ENCODE results near the gene HES5. TPM values are rescaled to one million over a fixed set of nuclear protein-coding genes. Genes with fewer than 3 reads are reported as not detected.

Gene HES5
- total and polyA plus RNA-seq, 8 donors = 0.07 to 0.25 (median 0.15) TPM; not detected in 4

DNA sequence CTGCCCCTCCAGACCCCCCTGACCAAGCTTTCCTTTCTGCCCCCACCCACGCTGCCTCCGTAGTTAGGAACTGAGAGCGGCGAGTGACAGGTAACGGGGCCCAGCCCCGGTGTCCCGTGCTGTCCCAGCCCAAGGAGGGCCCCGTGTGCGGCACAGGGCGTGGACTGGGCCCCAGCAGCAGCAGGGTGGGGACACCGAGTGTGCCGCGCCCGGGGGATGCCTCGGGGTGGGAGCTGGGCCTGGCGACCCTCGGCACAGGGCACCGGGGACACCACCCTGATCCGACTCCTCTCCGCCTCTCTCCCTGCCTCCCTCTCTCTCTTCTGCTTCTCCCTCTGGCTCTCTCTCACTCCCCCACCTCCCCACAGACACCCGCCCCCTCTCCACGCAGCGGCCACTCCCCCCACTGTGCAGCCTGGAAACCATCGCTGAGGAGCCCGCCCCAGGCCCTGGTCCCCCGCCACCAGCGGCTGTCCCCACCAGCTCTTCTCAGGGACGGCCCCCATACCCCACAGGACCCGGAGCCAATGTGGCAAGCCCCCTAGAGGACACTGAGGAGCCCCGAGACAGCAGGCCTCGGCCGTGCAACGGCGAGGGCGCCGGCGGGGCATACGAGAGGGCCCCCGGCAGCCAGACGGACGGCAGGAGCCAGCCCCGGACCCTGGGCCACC lies 26.4 kb downstream of the HES5 start:
- H3K4me3 ChIP-seq = no peak overlapping the region
- peaks cover 0 to 3% (median under 1%) of the 10 kb centered on the region in 3 donors for H3K36me3 ChIP-seq
- FAIRE-seq (no peak), DNase-seq (no peak), ATAC-seq (no peak)
- intact Hi-C loops (cut with DNase I) = no loop called here
- H3K9me3 ChIP-seq = no peaks in the 10 kb centered on the region
- H3K4me1 ChIP-seq = no peaks in the 10 kb centered on the region
- no peak overlapping the region for H3K27ac ChIP-seq
- WGBS, 2 donors = 27 to 32% methylated on average over 35 to 42 of the region's 42 CpGs
- H3K27me3 ChIP-seq = peaks cover 0 to 7% (median 0%) of the 10 kb centered on the region in 4 donors
- TF ChIP-seq, protein P1, sequence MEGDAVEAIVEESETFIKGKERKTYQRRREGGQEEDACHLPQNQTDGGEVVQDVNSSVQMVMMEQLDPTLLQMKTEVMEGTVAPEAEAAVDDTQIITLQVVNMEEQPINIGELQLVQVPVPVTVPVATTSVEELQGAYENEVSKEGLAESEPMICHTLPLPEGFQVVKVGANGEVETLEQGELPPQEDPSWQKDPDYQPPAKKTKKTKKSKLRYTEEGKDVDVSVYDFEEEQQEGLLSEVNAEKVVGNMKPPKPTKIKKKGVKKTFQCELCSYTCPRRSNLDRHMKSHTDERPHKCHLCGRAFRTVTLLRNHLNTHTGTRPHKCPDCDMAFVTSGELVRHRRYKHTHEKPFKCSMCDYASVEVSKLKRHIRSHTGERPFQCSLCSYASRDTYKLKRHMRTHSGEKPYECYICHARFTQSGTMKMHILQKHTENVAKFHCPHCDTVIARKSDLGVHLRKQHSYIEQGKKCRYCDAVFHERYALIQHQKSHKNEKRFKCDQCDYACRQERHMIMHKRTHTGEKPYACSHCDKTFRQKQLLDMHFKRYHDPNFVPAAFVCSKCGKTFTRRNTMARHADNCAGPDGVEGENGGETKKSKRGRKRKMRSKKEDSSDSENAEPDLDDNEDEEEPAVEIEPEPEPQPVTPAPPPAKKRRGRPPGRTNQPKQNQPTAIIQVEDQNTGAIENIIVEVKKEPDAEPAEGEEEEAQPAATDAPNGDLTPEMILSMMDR (IDR thresholded peaks at IDR 0.05) = no peak

GRCh38 chr1:2502661-2503553 lies 27.2 kb downstream of the HES5 start:
- no peak for FAIRE-seq
- DNase-seq = no peak
- H3K27ac ChIP-seq = no peak overlapping the region

GRCh38 chr1:2502210-2502609 lies 27.9 kb downstream of the HES5 start:
- intact Hi-C loops (cut with DNase I) = no loop called here
- H3K4me1 ChIP-seq = no peaks in the 10 kb centered on the region
- no peak overlapping the region for H3K4me3 ChIP-seq
- no peak for ATAC-seq
- WGBS, 2 donors = 70 to 71% methylated on average over 24 to 34 of the region's 34 CpGs
- H3K9me3 ChIP-seq = no peaks in the 10 kb centered on the region
- H3K36me3 ChIP-seq = no peaks in the 10 kb centered on the region
- H3K27me3 ChIP-seq = peaks cover 0 to 7% (median 0%) of the 10 kb centered on the region in 4 donors
- DNase-seq = no peak
- FAIRE-seq = no peak
- H3K27ac ChIP-seq = no peak overlapping the region
- TF ChIP-seq, protein P1 (IDR thresholded peaks at IDR 0.05) = no peak

More at GRCh38 chr1:2502661-2503553, 27.2 kb downstream of the HES5 start:
- ATAC-seq = no peak
- Histone ChIP-seq H3K27me3 (peaks cover 0 to 7% (median 0%) of the 10 kb centered on the region in 4 donors), H3K9me3 (no peaks in the 10 kb centered on the region), H3K4me3 (no peak overlapping the region), H3K36me3 (no peaks in the 10 kb centered on the region), H3K4me1 (no peaks in the 10 kb centered on the region)
- 58 to 65% methylated on average over 34 to 36 of the region's 36 CpGs for WGBS, 2 donors
- intact Hi-C loops (cut with DNase I) = no loop called here
- TF ChIP-seq, protein P1 (IDR thresholded peaks at IDR 0.05) = no peak

- intact Hi-C loops (cut with DNase I) = no loop called here
- H3K27me3 ChIP-seq = peaks cover 0 to 7% (median 0%) of the 10 kb centered on the region in 4 donors
- FAIRE-seq (no peak), DNase-seq (no peak), ATAC-seq (no peak)
- 38 to 51% methylated on average over 7 of the region's 7 CpGs for whole genome bisulfite sequencing, 2 donors
- H3K27ac ChIP-seq = no peak overlapping the region
- H3K4me3 ChIP-seq = no peak overlapping the region
- H3K9me3 ChIP-seq = no peaks in the 10 kb centered on the region
- TF ChIP-seq, protein P1 (IDR thresholded peaks at IDR 0.05) = no peak
- H3K36me3 ChIP-seq = no peaks in the 10 kb centered on the region
- H3K4me1 ChIP-seq = no peaks in the 10 kb centered on the region
These were observed 28.3 kb downstream of the HES5 start for GRCh38 chr1:2501820-2502119.
